ENCODE results near the gene C11orf98.

C11orf98 gene

GRCh38 chr11:62665075-62665598, at the start of gene C11orf98, which contains the start of gene CSKMT:
TSS of gene C11orf98 (minus strand) at chr11:62665210. CDS start at chr11:62665169, 41 bp downstream.
TSS of gene CSKMT (plus strand) at chr11:62665312. CDS start at chr11:62665880, 568 bp downstream.
- H3K4me3 ChIP-seq (ENCODE audit: low read length), result peak within 1 kb of the TSS; percentile 99
- DNase-seq (ENCODE audit: low read depth), result peak; percentile 91
- TF ChIP-seq CTCF (IDR thresholded peaks at IDR 0.05; ENCODE audit: insufficient read depth, low read depth, low read length, missing control alignments), result no peak

DNA sequence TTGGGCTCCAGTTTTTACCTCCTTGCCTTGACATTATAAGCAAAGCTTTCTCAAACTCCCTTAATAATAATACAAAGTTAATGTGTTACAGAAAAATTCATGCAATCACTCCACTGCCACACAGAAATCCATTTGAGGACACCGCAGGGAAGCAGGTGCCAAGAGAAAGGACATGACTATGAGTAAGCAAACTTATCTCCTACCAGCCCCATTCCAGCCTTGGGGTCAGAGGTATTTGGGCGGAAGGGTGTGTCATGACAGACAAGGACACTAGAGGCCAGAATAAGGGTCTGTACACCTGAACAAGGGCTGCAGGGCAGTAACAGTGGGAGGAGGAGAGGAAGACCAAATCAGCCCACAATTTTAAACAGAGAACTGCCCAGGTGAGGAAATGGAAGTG, 48.3 kb upstream of the C11orf98 start:
- DNase-seq (ENCODE audit: low read depth), result no peak
- no peak overlapping the region for H3K4me3 ChIP-seq (ENCODE audit: low read length)
- TF ChIP-seq CTCF (IDR thresholded peaks at IDR 0.05; ENCODE audit: insufficient read depth, low read depth, low read length, missing control alignments), result no peak

DNA sequence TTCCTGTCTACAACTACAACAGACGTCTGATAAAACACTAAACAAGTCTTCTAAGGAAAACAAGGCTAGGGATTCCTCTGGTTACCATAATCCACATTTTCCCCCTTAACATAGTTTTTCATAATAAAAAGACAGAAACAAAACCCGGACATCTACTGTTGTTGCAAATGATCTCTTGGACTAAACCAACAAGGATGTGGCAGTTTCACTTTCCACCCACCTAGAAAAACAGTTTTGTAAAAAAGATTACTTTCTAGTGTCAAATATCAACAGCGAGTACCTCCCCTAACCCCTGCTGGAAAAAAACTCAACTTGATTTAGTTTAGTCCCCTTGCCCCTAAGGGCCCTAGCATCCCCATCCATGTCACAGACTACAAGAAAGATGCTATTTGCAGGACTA, 47.9 kb upstream of the C11orf98 start:
- H3K4me3 ChIP-seq (ENCODE audit: low read length), result no peak overlapping the region
- no peak for TF ChIP-seq CTCF (IDR thresholded peaks at IDR 0.05; ENCODE audit: insufficient read depth, low read depth, low read length, missing control alignments)
- no peak for DNase-seq (ENCODE audit: low read depth)

DNA sequence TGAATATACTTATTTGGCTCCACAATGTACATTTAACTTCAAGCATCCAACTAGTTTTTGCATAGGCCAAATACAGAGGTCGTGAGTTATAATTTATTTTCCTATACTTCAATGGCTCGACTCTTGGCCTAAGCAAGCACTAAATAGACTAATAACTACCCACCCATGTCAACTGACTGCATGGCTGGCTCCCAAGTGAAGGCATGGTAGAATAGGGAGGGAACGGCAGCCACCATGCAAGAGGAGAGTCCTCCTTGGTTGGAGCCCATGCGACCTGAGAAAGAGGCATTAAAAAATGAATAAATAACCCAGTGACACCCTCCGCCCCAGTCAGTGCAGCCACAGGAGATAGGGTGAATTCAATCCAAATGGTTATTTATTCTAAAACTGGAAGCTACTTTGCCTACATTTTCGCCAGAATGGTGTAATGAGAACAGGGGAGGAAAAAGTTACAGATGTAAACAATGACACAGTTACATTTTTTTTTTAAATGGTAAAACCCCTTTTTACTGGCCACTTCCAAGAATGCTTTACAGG, 47.3 kb upstream of the C11orf98 start:
- no peak for TF ChIP-seq CTCF (IDR thresholded peaks at IDR 0.05; ENCODE audit: insufficient read depth, low read depth, low read length, missing control alignments)
- DNase-seq (ENCODE audit: low read depth), result no peak
- H3K4me3 ChIP-seq (ENCODE audit: low read length), result no peak overlapping the region

GRCh38 chr11:62710001-62710345, 45.0 kb upstream of the C11orf98 start:
- no peak for DNase-seq (ENCODE audit: low read depth)
- no peak for TF ChIP-seq CTCF (IDR thresholded peaks at IDR 0.05; ENCODE audit: insufficient read depth, low read depth, low read length, missing control alignments)

DNA sequence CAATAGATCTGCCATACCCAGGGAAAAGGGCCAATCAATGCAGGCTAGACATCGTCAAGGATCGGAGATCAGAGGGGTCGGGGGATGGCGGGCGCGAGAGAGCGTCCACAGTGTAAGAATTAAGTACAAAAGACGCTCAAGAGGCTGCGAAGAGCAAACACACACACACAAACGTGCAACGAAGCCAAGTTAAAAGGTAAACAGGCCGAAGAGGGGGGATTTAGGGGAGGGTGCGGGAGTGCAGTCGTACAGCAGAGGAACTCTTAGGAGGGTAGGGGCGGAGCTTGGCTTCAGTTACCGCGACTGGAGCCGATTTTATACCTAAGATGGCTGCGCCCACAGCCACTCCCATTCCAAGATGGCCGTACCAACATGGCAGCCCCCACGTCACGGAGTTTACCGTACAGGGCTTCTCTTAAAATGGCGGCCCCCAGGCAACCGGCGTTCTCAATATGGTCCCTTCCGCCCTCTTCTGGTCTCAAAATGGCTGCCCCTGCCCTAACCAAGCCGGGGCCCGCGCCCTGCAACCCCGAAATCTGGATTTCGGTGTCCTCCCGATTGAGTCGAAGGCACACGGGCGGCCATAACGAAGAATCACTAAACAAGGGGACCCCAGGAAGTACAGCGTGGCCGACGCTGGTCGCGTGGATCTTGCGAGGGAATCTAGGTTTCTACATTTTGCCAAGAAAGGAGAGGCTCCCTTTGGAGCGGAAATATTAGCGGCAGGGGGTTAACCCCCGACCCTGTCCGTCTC, 44.4 kb upstream of the C11orf98 start:
- TF ChIP-seq CTCF (IDR thresholded peaks at IDR 0.05; ENCODE audit: insufficient read depth, low read depth, low read length, missing control alignments), result peak; percentile 7
- peak; percentile 98 for DNase-seq (ENCODE audit: low read depth)
- peak overlapping the region; percentile 72 for H3K4me3 ChIP-seq (ENCODE audit: low read length)

More at GRCh38 chr11:62710001-62710345, 45.0 kb upstream of the C11orf98 start:
- peak overlapping the region; percentile 72 for H3K4me3 ChIP-seq (ENCODE audit: low read length)

Data from epithelial cell of esophagus (primary cell).